GM12892 (cell line): ENCODE data around the gene FANCG.

Experiments
- POLR2A ChIP-seq: IDR thresholded peaks from 2 replicates; pipeline ENCODE4 v1.6.1; 2011; ENCODE audit warnings: low read depth, low read length, control low read depth
- POLR2AphosphoS5 ChIP-seq: IDR thresholded peaks from 2 replicates; pipeline ENCODE4 v1.6.1; 2011; ENCODE audit warnings: low read depth, low read length, control low read depth
- TAF1 ChIP-seq: IDR thresholded peaks from 2 replicates; pipeline ENCODE4 v1.6.1; 2011; ENCODE audit warnings: low read depth, mild to moderate bottlenecking, control low read depth, low read length, borderline replicate concordance

GRCh38 chr9:35027860-35028259 is 51.9 kb downstream of the FANCG start:
- no peak for TF ChIP-seq POLR2AphosphoS5
- no peak for TF ChIP-seq POLR2A
- TF ChIP-seq TAF1, result no peak
